ENCODE data around the gene DPYD.
"Not testable (repeated sequence)": the region's sequence is repeated elsewhere in the genome, so short reads cannot be mapped to it uniquely, and the experiment has no call there.

Gene DPYD

GRCh38 chr1:97356309-97356708, 564.5 kb downstream of the DPYD start:
- DNase-seq (ENCODE audit: extremely low spot score) = no peak
- ChIA-PET CTCF (no interaction called here), POLR2A (no interaction called here)
- TF ChIP-seq FOXA1 (IDR thresholded peaks at IDR 0.05) (no peak), SP1 (IDR thresholded peaks at IDR 0.05) (no peak), FOXK2 (IDR thresholded peaks at IDR 0.05) (no peak), TARDBP (IDR thresholded peaks at IDR 0.05) (no peak), BHLHE40 (IDR thresholded peaks at IDR 0.05; ENCODE audit: borderline replicate concordance) (no peak), L3MBTL2 (conservative IDR thresholded peaks at IDR 0.05) (no peak), CTBP1 (IDR thresholded peaks at IDR 0.05; ENCODE audit: borderline replicate concordance) (no peak), ELF4 (IDR thresholded peaks at IDR 0.05) (no peak), ARNT (IDR thresholded peaks at IDR 0.05) (no peak), ZNF384 (IDR thresholded peaks at IDR 0.05) (no peak), SUZ12 (IDR thresholded peaks at IDR 0.05) (no peak), NFRKB (IDR thresholded peaks at IDR 0.05) (no peak), HDGF (IDR thresholded peaks at IDR 0.05; ENCODE audit: borderline replicate concordance) (no peak), FOXM1 (IDR thresholded peaks at IDR 0.05; ENCODE audit: borderline replicate concordance) (no peak), LEF1 (IDR thresholded peaks at IDR 0.05; ENCODE audit: borderline replicate concordance) (no peak)
- TF ChIP-seq, protein P1, sequence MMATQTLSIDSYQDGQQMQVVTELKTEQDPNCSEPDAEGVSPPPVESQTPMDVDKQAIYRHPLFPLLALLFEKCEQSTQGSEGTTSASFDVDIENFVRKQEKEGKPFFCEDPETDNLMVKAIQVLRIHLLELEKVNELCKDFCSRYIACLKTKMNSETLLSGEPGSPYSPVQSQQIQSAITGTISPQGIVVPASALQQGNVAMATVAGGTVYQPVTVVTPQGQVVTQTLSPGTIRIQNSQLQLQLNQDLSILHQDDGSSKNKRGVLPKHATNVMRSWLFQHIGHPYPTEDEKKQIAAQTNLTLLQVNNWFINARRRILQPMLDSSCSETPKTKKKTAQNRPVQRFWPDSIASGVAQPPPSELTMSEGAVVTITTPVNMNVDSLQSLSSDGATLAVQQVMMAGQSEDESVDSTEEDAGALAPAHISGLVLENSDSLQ (IDR thresholded peaks at IDR 0.05) = no peak

GRCh38 chr1:97352936-97353382, 567.9 kb downstream of the DPYD start:
- ChIA-PET CTCF (no interaction called here), POLR2A (no interaction called here)
- TF ChIP-seq FOXA1 (IDR thresholded peaks at IDR 0.05) = no peak
- no peak for DNase-seq (ENCODE audit: extremely low spot score)

DNA sequence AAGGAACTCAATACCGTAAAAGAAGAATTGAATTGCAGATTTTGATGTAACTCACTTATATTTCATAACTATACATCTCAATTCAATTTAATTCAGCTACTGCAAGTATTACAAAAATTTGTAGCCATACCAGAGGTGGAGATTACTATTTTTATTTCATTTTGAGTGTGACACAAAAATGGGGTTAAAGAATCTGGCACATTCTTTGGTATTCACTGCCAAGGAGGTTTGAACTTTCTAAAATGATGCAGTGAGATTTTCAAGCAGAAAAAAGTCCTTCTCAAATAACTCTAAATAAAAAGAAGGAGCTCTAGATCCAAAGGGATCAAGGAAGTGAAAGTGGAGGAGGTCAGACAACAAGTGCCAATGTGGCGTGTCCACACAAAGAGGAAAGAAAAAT, 569.0 kb downstream of the DPYD start:
- no peak for DNase-seq (ENCODE audit: extremely low spot score)
- ChIA-PET CTCF (no interaction called here), POLR2A (no interaction called here)
- no peak for TF ChIP-seq FOXK2 (IDR thresholded peaks at IDR 0.05)
- no peak for TF ChIP-seq L3MBTL2 (conservative IDR thresholded peaks at IDR 0.05)
- TF ChIP-seq LEF1 (IDR thresholded peaks at IDR 0.05; ENCODE audit: borderline replicate concordance) = no peak

DNA sequence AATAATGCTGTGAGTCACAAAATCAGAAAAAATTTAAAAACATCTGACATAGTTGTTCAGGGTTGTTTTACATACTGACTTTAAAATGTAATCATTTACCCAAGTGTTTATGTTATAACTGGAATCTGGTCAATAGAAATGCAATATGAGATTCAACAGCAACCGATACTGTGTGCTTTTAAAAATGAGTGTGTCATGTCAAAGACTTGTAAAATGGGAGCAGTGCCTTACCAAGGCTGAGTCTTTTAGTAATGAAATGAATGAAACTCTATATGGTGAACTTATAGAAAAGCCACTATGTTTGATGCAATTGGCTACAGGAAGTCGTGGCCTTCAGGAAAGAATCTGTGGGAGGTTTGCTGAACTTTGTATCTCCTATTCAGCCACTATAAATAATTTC, 570.2 kb downstream of the DPYD start:
- no peak for DNase-seq (ENCODE audit: extremely low spot score)
- CTCF ChIA-PET = no interaction called here
- TF ChIP-seq HDGF (IDR thresholded peaks at IDR 0.05; ENCODE audit: borderline replicate concordance) = no peak
- no peak for TF ChIP-seq TARDBP (IDR thresholded peaks at IDR 0.05)
- no peak for TF ChIP-seq BHLHE40 (IDR thresholded peaks at IDR 0.05; ENCODE audit: borderline replicate concordance)
- TF ChIP-seq L3MBTL2 (conservative IDR thresholded peaks at IDR 0.05) = no peak
- POLR2A ChIA-PET = no interaction called here

DNA sequence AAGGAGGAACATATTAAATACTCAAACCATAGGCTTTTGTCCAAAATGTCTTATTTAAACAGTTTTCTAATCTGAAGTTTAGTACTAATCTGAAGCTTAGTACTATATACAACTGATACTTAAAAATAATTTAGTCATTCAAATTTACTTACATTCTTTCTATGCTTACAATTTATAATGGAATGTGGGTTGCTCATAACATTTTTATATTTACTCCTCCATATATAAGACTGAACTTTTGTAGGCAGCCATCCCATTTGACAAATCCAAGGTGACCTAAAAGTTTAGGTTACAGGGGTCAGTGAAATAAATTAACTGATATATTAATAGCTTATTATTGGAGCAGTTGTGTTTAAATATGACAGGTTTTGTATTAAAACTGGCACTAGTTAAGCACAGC, 570.6 kb downstream of the DPYD start:
- ChIA-PET CTCF (no interaction called here), POLR2A (no interaction called here)
- DNase-seq (ENCODE audit: extremely low spot score) = no peak
- no peak for TF ChIP-seq ARNT (IDR thresholded peaks at IDR 0.05)
- no peak for TF ChIP-seq NFRKB (IDR thresholded peaks at IDR 0.05)
- no peak for TF ChIP-seq L3MBTL2 (conservative IDR thresholded peaks at IDR 0.05)
- no peak for TF ChIP-seq CTBP1 (IDR thresholded peaks at IDR 0.05; ENCODE audit: borderline replicate concordance)
- TF ChIP-seq ELF4 (IDR thresholded peaks at IDR 0.05) = no peak

DNA sequence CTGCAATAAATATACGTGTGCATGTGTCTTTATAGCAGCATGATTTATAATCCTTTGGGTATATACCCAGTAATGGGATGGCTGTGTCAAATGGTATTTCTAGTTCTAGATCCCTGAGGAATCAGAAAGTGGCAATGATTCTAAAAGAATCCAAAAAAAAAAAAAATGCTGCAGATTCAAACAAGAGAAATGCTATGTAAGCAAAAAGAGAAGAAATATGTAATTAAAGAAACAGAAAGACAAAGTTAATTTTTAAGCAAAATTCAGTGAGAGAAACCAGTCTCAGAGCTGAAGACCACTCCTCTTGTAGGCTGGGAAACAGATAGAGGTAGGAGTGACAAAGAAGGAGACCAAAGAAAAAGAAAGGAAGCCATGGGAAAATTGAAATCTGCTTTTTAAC, 571.0 kb downstream of the DPYD start:
- POLR2A ChIA-PET; DNase-seq (ENCODE audit: extremely low spot score); CTCF ChIA-PET: not testable (repeated sequence)

- no peak for DNase-seq (ENCODE audit: extremely low spot score)
- CTCF ChIA-PET = no interaction called here
- TF ChIP-seq ZNF384 (IDR thresholded peaks at IDR 0.05) (no peak), SP1 (IDR thresholded peaks at IDR 0.05) (no peak), SUZ12 (IDR thresholded peaks at IDR 0.05) (no peak), LEF1 (IDR thresholded peaks at IDR 0.05; ENCODE audit: borderline replicate concordance) (no peak), NFRKB (IDR thresholded peaks at IDR 0.05) (no peak), ELF4 (IDR thresholded peaks at IDR 0.05) (no peak), BHLHE40 (IDR thresholded peaks at IDR 0.05; ENCODE audit: borderline replicate concordance) (no peak), L3MBTL2 (conservative IDR thresholded peaks at IDR 0.05) (no peak), CTBP1 (IDR thresholded peaks at IDR 0.05; ENCODE audit: borderline replicate concordance) (no peak)
- POLR2A ChIA-PET = no interaction called here
Observed at GRCh38 chr1:97348599-97349265, 572.1 kb downstream of the DPYD start.

- TF ChIP-seq ELF4 (IDR thresholded peaks at IDR 0.05) = no peak
- no peak for TF ChIP-seq NFRKB (IDR thresholded peaks at IDR 0.05)
- POLR2A ChIA-PET = no interaction called here
- CTCF ChIA-PET = no interaction called here
- DNase-seq (ENCODE audit: extremely low spot score) = no peak
Observed at GRCh38 chr1:97340951-97341350, 579.9 kb downstream of the DPYD start.

- TF ChIP-seq NFRKB (IDR thresholded peaks at IDR 0.05) (no peak), LEF1 (IDR thresholded peaks at IDR 0.05; ENCODE audit: borderline replicate concordance) (no peak), BHLHE40 (IDR thresholded peaks at IDR 0.05; ENCODE audit: borderline replicate concordance) (no peak), ELF4 (IDR thresholded peaks at IDR 0.05) (no peak), HDGF (IDR thresholded peaks at IDR 0.05; ENCODE audit: borderline replicate concordance) (no peak), SP1 (IDR thresholded peaks at IDR 0.05) (no peak), ZNF384 (IDR thresholded peaks at IDR 0.05) (no peak), ARNT (IDR thresholded peaks at IDR 0.05) (no peak), FOXM1 (IDR thresholded peaks at IDR 0.05; ENCODE audit: borderline replicate concordance) (no peak), SUZ12 (IDR thresholded peaks at IDR 0.05) (no peak), TARDBP (IDR thresholded peaks at IDR 0.05) (no peak)
- TF ChIP-seq, protein P1 (IDR thresholded peaks at IDR 0.05) = no peak
- CTCF ChIA-PET = interaction anchor here (0.6 kb wide), 1 partner anchor 463 kb away, joined by 3 read pairs; no protein-coding TSS in a partner anchor
- no peak for DNase-seq (ENCODE audit: extremely low spot score)
- POLR2A ChIA-PET = no interaction called here
Observed at GRCh38 chr1:97338347-97338746, 582.5 kb downstream of the DPYD start.

All from HEK293T (cell line).